GM23338 (cell line): Measurements from ENCODE around the gene CCL27. TPM values are rescaled to one million over a fixed set of nuclear protein-coding genes. Genes with fewer than 3 reads are reported as not detected.

Source experiments
- ATAC-seq: fragments of 200-7000 bp; cut with Tn5 transposase; 3 replicates; pipeline ENCODE4 v1.9.1; 2020
- DNase-seq: peaks from one replicate; pipeline ENCODE4 v3.0.0-alpha.2; 2015; ENCODE audit warnings: low spot score
- H2AFZ ChIP-seq: fragments of 200-600 bp; sonication (generic); 2 replicates; pipeline ENCODE4 v1.8.0; 2016; ENCODE audit warnings: antibody characterized with exemption, mild to moderate bottlenecking, moderate library complexity
- H3F3A ChIP-seq: fragments of 200-600 bp; sonication (generic); replicated peaks from 2 replicates; pipeline ENCODE4 v1.8.0; 2017; ENCODE audit warnings: antibody characterized with exemption, mixed run types, low read depth
- H3K27ac ChIP-seq: fragments of 200-600 bp; sonication (generic); 2 replicates; pipeline ENCODE4 v1.6.1; 2016; ENCODE audit warnings: low read depth
- H3K27me3 ChIP-seq: fragments of 200-600 bp; sonication (generic); 2 replicates; pipeline ENCODE4 v1.8.0; 2016; ENCODE audit warnings: mild to moderate bottlenecking, mixed run types, moderate library complexity; ENCODE audit not compliant: insufficient read depth
- H3K36me3 ChIP-seq: fragments of 200-600 bp; sonication (generic); 2 replicates; pipeline ENCODE4 v1.8.0; 2016; ENCODE audit warnings: mild to moderate bottlenecking; ENCODE audit not compliant: insufficient read depth
- H3K4me1 ChIP-seq: fragments of 200-600 bp; sonication (generic); 2 replicates; pipeline ENCODE4 v1.8.0; 2016; ENCODE audit warnings: mild to moderate bottlenecking, moderate library complexity; ENCODE audit not compliant: insufficient read depth
- H3K4me2 ChIP-seq: fragments of 200-600 bp; sonication (generic); 2 replicates; pipeline ENCODE4 v1.7.1; 2017; ENCODE audit warnings: mixed run types
- H3K4me3 ChIP-seq: fragments of 200-600 bp; sonication (generic); 2 replicates; pipeline ENCODE4 v1.6.1; 2016; ENCODE audit warnings: mixed run types
- H3K79me2 ChIP-seq: fragments of 200-600 bp; sonication (generic); replicated peaks from 2 replicates; pipeline ENCODE4 v1.8.0; 2017; ENCODE audit warnings: mild to moderate bottlenecking; ENCODE audit not compliant: insufficient read depth
- H3K9me2 ChIP-seq: fragments of 200-600 bp; sonication (generic); 2 replicates; pipeline ENCODE4 v1.8.0; 2017; ENCODE audit not compliant: insufficient read depth
- H4K20me1 ChIP-seq: fragments of 200-600 bp; sonication (generic); replicated peaks from 2 replicates; pipeline ENCODE4 v1.8.0; 2017; ENCODE audit warnings: mild to moderate bottlenecking; ENCODE audit not compliant: insufficient read depth
- H3K27ac Mint-ChIP-seq: 2 replicates; pipeline ENCODE4 v1.8.0; 2020; ENCODE audit warnings: inconsistent platforms, mild to moderate bottlenecking, moderate library complexity, mixed read lengths
- H3K27me3 Mint-ChIP-seq: 3 replicates; pipeline ENCODE4 v1.8.0; 2022; ENCODE audit warnings: low read depth, mild to moderate bottlenecking, moderate library complexity, mixed read lengths, inconsistent platforms; ENCODE audit not compliant: insufficient read depth, poor library complexity
- H3K36me3 Mint-ChIP-seq: 3 replicates; pipeline ENCODE4 v1.8.0; 2021; ENCODE audit warnings: low read depth, mild to moderate bottlenecking, inconsistent platforms, moderate library complexity, mixed read lengths
- H3K4me1 Mint-ChIP-seq: 3 replicates; pipeline ENCODE4 v1.8.0; 2020; ENCODE audit warnings: mild to moderate bottlenecking, inconsistent platforms, mixed read lengths
- H3K4me3 Mint-ChIP-seq: 3 replicates; pipeline ENCODE4 v1.8.0; 2021; ENCODE audit warnings: moderate library complexity, mild to moderate bottlenecking, inconsistent platforms, mixed read lengths
- H3K9me3 Mint-ChIP-seq: 3 replicates; pipeline ENCODE4 v1.8.0; 2020; ENCODE audit warnings: moderate library complexity, mild to moderate bottlenecking, inconsistent platforms, mixed read lengths
- CTCF ChIP-seq, 2 experiments: fragments of 200-600 bp in 1 of 2; sonication (generic) in 1 of 2; conservative IDR thresholded peaks; 2 replicates each; pipeline versions ENCODE4 v1.5.1 to v1.6.1; 2016 to 2017; ENCODE audit warnings: antibody characterized with exemption in 2 of 2, low read depth in 2 of 2, mild to moderate bottlenecking in 2 of 2, moderate library complexity in 1 of 2
- ETS1 ChIP-seq: IDR thresholded peaks from 2 replicates; pipeline ENCODE4 v1.6.1; 2016; ENCODE audit warnings: antibody characterized with exemption
- EZH2 ChIP-seq: fragments of 200-600 bp; sonication (generic); IDR thresholded peaks from one replicate; pipeline ENCODE4 v1.8.0; 2017; ENCODE audit warnings: antibody characterized with exemption, mild to moderate bottlenecking, low read depth; ENCODE audit not compliant: unreplicated experiment
- EZH2phosphoT487 ChIP-seq: fragments of 200-600 bp; sonication (generic); IDR thresholded peaks from one replicate; pipeline ENCODE4 v1.8.1; 2018; ENCODE audit warnings: antibody characterized with exemption; ENCODE audit not compliant: unreplicated experiment
- NANOG ChIP-seq: IDR thresholded peaks from 2 replicates; pipeline ENCODE4 v1.6.1; 2016; ENCODE audit warnings: antibody characterized with exemption, borderline replicate concordance
- REST ChIP-seq: IDR thresholded peaks from one replicate; pipeline ENCODE4 v1.6.1; 2018; ENCODE audit warnings: antibody characterized with exemption; ENCODE audit not compliant: unreplicated experiment
- ZNF331 ChIP-seq: fragments of 250-450 bp; sonication (Bioruptor Pico); IDR thresholded peaks from 2 replicates; pipeline ENCODE4 v1.5.0; 2020; ENCODE audit warnings: low read depth, mild to moderate bottlenecking, moderate library complexity
- ZNF462 ChIP-seq: fragments of 250-450 bp; sonication (Bioruptor Pico); IDR thresholded peaks from 2 replicates; pipeline ENCODE4 v1.5.0; 2020; ENCODE audit warnings: mild to moderate bottlenecking, moderate library complexity
- polyA plus RNA-seq: library from polyadenylated mRNA; unstranded; fragments of >200 nt; fragmentation: Nextera tagmentation; extraction: Ambion mirVana; gene quantifications from 2 replicates; pipeline ENCODE4 v1.2.1, GENCODE V29; 2016
- total RNA-seq: library from RNA; depleted of rRNA; stranded (reverse); fragments of >200 nt; shearing (Covaris generic); gene quantifications from 2 replicates; pipeline ENCODE4 v1.2.3, GENCODE V29; 2014

CCL27 gene
- total and polyA plus RNA-seq, 2 experiments from 2014 or later: not detected

- no peak for TF ChIP-seq ZNF462 (CRISPR knock-in tag)
Observed at GRCh38 chr9:34671307-34671706, 8.8 kb upstream of the CCL27 start (continued).

DNA sequence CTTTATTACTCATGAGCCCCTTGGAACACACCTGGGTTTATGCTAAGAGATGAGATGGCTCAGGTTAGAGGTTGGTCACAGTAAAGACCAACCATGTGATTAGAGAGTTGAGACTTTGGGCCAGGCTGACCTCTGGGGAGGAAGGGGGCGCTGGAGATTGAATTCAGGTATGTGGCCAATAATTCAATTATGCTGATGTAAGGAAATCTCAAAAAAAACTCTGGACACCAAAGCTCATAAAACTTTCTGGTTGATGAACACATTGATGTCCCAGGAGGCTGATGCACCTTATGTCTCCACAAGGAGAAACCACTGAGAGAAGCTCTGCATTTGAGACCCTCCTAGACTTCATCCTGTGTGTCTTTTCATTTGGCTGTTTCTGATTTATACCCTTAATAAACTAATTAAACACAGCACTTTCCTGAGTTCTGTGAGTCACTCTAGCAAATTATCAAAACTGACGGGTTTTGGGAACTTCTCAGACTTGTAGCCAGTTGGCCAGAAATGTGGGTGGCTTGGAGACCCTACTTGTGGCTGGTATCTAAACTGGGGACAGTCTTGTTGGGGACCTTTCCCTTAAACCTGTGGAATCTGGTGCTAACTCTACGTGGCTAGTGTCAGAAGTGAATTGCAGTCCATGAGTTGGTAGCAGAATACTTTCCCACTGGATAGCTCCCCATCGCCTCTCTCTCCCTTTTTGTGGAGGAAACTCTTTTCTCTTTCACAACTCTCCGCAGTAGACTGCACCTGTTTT, 7.5 kb upstream of the CCL27 start:
- peaks cover 15% of the 10 kb centered on the region for H3K9me3 Mint-ChIP-seq
- H3K27ac Mint-ChIP-seq: no peak overlapping the region
- TF ChIP-seq REST (no peak), EZH2phosphoT487 (no peak), ZNF331 (no peak), NANOG (no peak), EZH2 (no peak), CTCF (conservative IDR thresholded peaks at IDR 0.05; ENCODE audit: low read depth in 2 of 2) (no peak), ETS1 (no peak)
- Histone ChIP-seq H2AFZ (no peak overlapping the region), H3K4me2 (no peak overlapping the region), H3K36me3 (no peaks in the 10 kb centered on the region), H3K4me1 (no peaks in the 10 kb centered on the region), H3K27me3 (no peaks in the 10 kb centered on the region), H3F3A (no peaks in the 10 kb centered on the region), H3K9me2 (no peaks in the 10 kb centered on the region), H3K27ac (no peak overlapping the region), H3K79me2 (peaks cover 8% of the 10 kb centered on the region; the same call in 1 of the 2 replicates), H4K20me1 (peaks cover 3% of the 10 kb centered on the region; the same call in 1 of the 2 replicates), H3K4me3 (no peak overlapping the region)
- peaks cover 3% of the 10 kb centered on the region; the same call in 1 of the 3 replicates for H3K4me1 Mint-ChIP-seq
- no peak overlapping the region for H3K4me3 Mint-ChIP-seq
- H3K36me3 Mint-ChIP-seq: peaks cover 27% of the 10 kb centered on the region
- peaks cover 9% of the 10 kb centered on the region for H3K27me3 Mint-ChIP-seq
- ATAC-seq (no peak), DNase-seq (no peak)
